CD4-positive, alpha-beta T cell treated with Interleukin-2 at 100 ng/mL for 4 hours (primary cell): ENCODE data around the gene DMBX1.
A peak's percentile ranks its signal among the peaks of the same experiment; 100 is the strongest.

ENCODE experiments used
- DNase-seq: peaks from one replicate; pipeline ENCODE4 v3.0.0-alpha.2; 2020; ENCODE audit warnings: low spot score

The DMBX1 gene

GRCh38 chr1:46526013-46526690 is 36.5 kb downstream of the DMBX1 start:
- no peak for DNase-seq

- no peak for DNase-seq
These were observed 37.2 kb downstream of the DMBX1 start for GRCh38 chr1:46526691-46527291.

- peak; percentile 74 for DNase-seq
These were observed 38.0 kb downstream of the DMBX1 start for GRCh38 chr1:46527474-46528296.

- DNase-seq = no peak
These were observed 38.8 kb downstream of the DMBX1 start for GRCh38 chr1:46528297-46528955.

- no peak for DNase-seq
These were observed 39.5 kb downstream of the DMBX1 start for GRCh38 chr1:46529031-46529630.

- DNase-seq = no peak
These were observed 40.7 kb downstream of the DMBX1 start for GRCh38 chr1:46530311-46530710.

- no peak for DNase-seq
These were observed 41.3 kb downstream of the DMBX1 start for GRCh38 chr1:46530791-46531409.

GRCh38 chr1:46532095-46532494 is 42.5 kb downstream of the DMBX1 start:
- no peak for DNase-seq

GRCh38 chr1:46532498-46533178 is 43.0 kb downstream of the DMBX1 start:
- DNase-seq = peak; percentile 71

- DNase-seq = peak; percentile 61
These were observed 43.7 kb downstream of the DMBX1 start for GRCh38 chr1:46533179-46533864.

GRCh38 chr1:46535063-46535462 is 45.4 kb downstream of the DMBX1 start:
- DNase-seq = no peak

- DNase-seq = no peak
These were observed 46.9 kb downstream of the DMBX1 start for GRCh38 chr1:46536527-46536926.

GRCh38 chr1:46537651-46538050 is 48.0 kb downstream of the DMBX1 start:
- no peak for DNase-seq

GRCh38 chr1:46538147-46538546 is 48.5 kb downstream of the DMBX1 start:
- no peak for DNase-seq
